ENCODE data around the gene SPINK1.
"Not testable (repeated sequence)": the region's sequence is repeated elsewhere in the genome, so short reads cannot be mapped to it uniquely, and the experiment has no call there.

The SPINK1 gene

GRCh38 chr5:147854894-147855773, 23.7 kb upstream of the SPINK1 start:
- H3K4me3 ChIP-seq (ENCODE audit: low read depth, low read length), result no peak overlapping the region

- no peak overlapping the region for H3K4me3 ChIP-seq (ENCODE audit: low read depth, low read length)
Measured at GRCh38 chr5:147854331-147854730, 22.9 kb upstream of the SPINK1 start.

- no peak overlapping the region for H3K4me3 ChIP-seq (ENCODE audit: low read depth, low read length)
Measured at GRCh38 chr5:147853372-147853987, 22.0 kb upstream of the SPINK1 start.

GRCh38 chr5:147852365-147852764, 20.9 kb upstream of the SPINK1 start:
- no peak overlapping the region for H3K4me3 ChIP-seq (ENCODE audit: low read depth, low read length)

GRCh38 chr5:147851578-147851977, 20.1 kb upstream of the SPINK1 start:
- H3K4me3 ChIP-seq (ENCODE audit: low read depth, low read length), result no peak overlapping the region

- no peak overlapping the region for H3K4me3 ChIP-seq (ENCODE audit: low read depth, low read length)
Measured at GRCh38 chr5:147849226-147849625, 17.8 kb upstream of the SPINK1 start.

- H3K4me3 ChIP-seq (ENCODE audit: low read depth, low read length), result no peak overlapping the region
Measured at GRCh38 chr5:147845618-147846017, 14.1 kb upstream of the SPINK1 start.

- H3K4me3 ChIP-seq (ENCODE audit: low read depth, low read length), result no peak overlapping the region
Measured at GRCh38 chr5:147844846-147845245, 13.4 kb upstream of the SPINK1 start.

- no peak overlapping the region for H3K4me3 ChIP-seq (ENCODE audit: low read depth, low read length)
Measured at GRCh38 chr5:147842869-147843268, 11.4 kb upstream of the SPINK1 start.

GRCh38 chr5:147836439-147836838, 5.0 kb upstream of the SPINK1 start:
- no peak overlapping the region for H3K4me3 ChIP-seq (ENCODE audit: low read depth, low read length)

- no peak overlapping the region for H3K4me3 ChIP-seq (ENCODE audit: low read depth, low read length)
Measured at GRCh38 chr5:147835386-147835798, 3.9 kb upstream of the SPINK1 start.

GRCh38 chr5:147832541-147832940, 1.1 kb upstream of the SPINK1 start:
- H3K4me3 ChIP-seq (ENCODE audit: low read depth, low read length), result no peak overlapping the region

- H3K4me3 ChIP-seq (ENCODE audit: low read depth, low read length), result no peak overlapping the region
Measured at GRCh38 chr5:147830035-147830434, 1.4 kb downstream of the SPINK1 start.

GRCh38 chr5:147827017-147827416, 4.5 kb downstream of the SPINK1 start:
- not testable (repeated sequence) for H3K4me3 ChIP-seq (ENCODE audit: low read depth, low read length)

GRCh38 chr5:147826361-147826760, 5.1 kb downstream of the SPINK1 start:
- H3K4me3 ChIP-seq (ENCODE audit: low read depth, low read length), result no peak overlapping the region

- no peak overlapping the region for H3K4me3 ChIP-seq (ENCODE audit: low read depth, low read length)
Measured at GRCh38 chr5:147822686-147823491, 8.6 kb downstream of the SPINK1 start.

GRCh38 chr5:147822222-147822621, 9.2 kb downstream of the SPINK1 start:
- not testable (repeated sequence) for H3K4me3 ChIP-seq (ENCODE audit: low read depth, low read length)

GRCh38 chr5:147821766-147822165, 9.7 kb downstream of the SPINK1 start:
- no peak overlapping the region for H3K4me3 ChIP-seq (ENCODE audit: low read depth, low read length)

GRCh38 chr5:147819261-147819770, 12.2 kb downstream of the SPINK1 start:
- H3K4me3 ChIP-seq (ENCODE audit: low read depth, low read length), result no peak overlapping the region

- no peak overlapping the region for H3K4me3 ChIP-seq (ENCODE audit: low read depth, low read length)
Measured at GRCh38 chr5:147818290-147818689, 13.2 kb downstream of the SPINK1 start.

GRCh38 chr5:147813696-147814095, 17.8 kb downstream of the SPINK1 start:
- H3K4me3 ChIP-seq (ENCODE audit: low read depth, low read length), result no peak overlapping the region

Measured in iPS-11a (cell line).